Measurements from ENCODE around the gene TYRP1.

The TYRP1 gene

GRCh38 chr9:12697719-12698118 lies 4.5 kb downstream of the TYRP1 start:
- DNase-seq: peak; percentile 3

- no peak for DNase-seq
These were observed 5.1 kb downstream of the TYRP1 start for GRCh38 chr9:12698266-12698665.

- no peak for DNase-seq
These were observed 5.8 kb downstream of the TYRP1 start for GRCh38 chr9:12698986-12699385.

DNA sequence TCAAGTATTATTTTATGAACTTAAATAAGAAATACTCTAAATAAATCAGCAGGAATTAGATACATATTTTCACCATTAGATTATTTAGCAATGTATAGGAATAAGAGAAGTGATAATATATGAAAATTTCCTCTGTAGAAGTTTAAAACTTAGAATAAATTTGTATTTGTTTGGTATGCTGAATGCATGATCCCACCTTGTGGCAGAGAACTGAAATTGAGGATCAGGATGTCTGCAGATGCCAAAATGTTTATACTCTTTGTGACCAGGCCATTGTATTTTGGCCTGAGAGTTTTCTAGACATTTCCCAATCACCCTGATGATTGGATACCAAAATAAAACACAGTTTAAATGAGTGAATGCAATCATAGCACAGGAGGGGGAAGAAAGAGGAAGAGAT lies 6.3 kb downstream of the TYRP1 start:
- DNase-seq: no peak

DNA sequence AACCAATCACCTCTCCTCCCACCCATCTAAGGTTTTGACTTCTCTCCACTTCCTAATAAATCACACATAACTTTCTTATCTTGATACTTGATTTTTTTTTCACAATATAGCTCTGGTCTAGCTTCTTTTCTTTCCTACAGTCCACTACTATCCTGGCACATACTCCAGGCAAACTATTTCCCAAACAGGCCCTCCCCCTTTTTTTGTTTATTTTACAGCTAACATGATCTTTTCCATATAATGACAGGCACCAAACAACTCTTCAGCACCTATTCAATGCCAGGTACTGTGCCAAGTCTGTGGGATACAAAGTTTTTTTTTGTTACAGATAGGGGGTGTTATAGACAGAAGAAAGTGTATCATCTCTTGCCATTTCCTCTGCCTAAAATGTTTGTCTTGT lies 7.9 kb downstream of the TYRP1 start:
- no peak for DNase-seq

- no peak for DNase-seq
These were observed 9.1 kb downstream of the TYRP1 start for GRCh38 chr9:12702160-12702758.

GRCh38 chr9:12703996-12704395 lies 10.8 kb downstream of the TYRP1 start:
- no peak for DNase-seq

DNA sequence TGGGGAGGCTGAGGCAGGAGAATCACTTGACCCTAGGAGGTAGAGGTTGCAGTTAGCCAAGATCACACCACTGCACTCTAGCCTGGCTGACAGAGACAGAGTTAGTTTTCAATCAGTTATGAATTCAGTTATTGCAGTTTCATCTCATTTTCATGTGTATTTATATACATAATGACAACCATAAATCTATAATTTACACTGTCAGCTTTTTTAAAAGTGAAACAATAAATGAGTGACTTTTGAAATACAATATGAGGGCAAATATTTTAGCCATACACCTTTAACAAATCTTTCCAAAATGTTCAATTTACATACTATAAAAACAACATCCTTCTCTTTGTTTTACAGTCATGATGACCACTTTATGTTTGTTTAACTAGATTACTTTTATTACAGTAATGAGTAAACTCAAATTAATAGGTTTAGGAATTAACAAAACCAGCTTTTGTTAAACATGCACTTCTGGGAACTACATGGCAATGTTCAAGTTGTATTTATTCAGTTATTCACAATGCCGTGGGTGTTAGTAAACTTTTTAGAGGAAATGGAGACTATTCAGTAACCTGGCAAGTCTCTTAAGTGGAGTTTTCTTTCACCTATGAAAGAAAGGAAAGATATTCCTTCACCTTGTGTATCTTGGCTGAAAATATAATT lies 12.7 kb downstream of the TYRP1 start:
- DNase-seq: no peak

GRCh38 chr9:12708562-12709298 lies 15.5 kb downstream of the TYRP1 start:
- DNase-seq: no peak

DNA sequence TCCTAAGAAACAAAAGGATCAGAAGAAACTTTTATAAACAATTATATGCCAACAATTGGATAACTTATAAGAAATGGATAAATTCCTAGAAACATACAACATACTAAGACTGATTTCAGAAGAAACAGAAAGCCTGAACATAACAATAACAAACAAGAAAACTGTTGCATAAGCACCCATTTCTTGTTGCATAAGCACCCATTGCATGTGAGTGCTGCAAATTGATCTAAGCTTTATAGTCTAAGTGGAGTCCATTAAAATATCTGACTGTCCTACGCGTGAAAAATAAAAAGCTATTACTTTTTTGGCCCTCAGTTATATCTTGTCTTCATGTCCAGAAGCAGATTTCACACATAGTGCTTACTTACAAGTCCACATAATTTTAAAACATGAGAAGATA lies 19.3 kb downstream of the TYRP1 start:
- no peak for DNase-seq

GRCh38 chr9:12715268-12715667 lies 22.1 kb downstream of the TYRP1 start:
- DNase-seq: no peak

- no peak for DNase-seq
These were observed 23.8 kb downstream of the TYRP1 start for GRCh38 chr9:12716823-12717600.

- DNase-seq: no peak
These were observed 24.7 kb downstream of the TYRP1 start for GRCh38 chr9:12717907-12718306.

- DNase-seq: no peak
These were observed 25.4 kb downstream of the TYRP1 start for GRCh38 chr9:12718482-12719026.

DNA sequence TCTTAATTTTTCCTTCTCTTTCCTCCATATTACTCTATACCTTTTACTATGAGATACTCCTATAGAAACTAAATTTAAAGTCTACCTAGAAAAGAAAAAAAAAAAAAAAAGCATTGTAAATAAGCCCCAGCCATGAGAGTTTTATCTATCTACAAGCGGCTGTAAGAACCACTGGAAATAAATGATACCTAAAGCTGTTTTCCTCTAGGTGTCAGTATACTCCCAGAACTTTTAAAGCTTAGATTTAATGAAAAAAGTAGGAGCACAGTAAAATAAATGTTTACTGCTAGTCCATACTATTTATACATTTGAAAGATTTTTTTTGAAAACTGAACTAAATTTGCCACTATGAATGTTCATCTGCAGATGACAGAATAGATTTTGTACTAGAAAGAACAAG lies 26.2 kb downstream of the TYRP1 start:
- no peak for DNase-seq

DNA sequence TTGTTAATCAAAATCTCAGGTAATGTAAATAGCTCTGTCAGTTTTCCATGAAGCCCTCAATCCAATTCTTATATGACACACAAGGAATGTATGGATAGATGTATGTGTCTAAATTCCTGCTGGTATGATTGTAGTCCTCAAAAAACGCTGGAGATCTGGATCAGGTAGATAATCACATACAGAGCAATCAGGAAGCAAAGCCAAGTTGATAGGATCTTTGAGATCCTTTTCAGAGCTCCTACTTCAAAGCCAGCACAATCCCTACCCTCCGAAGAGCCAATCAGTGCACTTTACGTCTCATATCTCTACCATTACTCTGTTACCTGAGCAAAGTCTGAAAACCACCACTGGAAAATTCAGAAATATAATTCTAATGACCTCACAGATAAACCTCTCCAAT lies 27.4 kb downstream of the TYRP1 start:
- no peak for DNase-seq

- peak; percentile 4 for DNase-seq
These were observed 28.9 kb downstream of the TYRP1 start for GRCh38 chr9:12722131-12722530.

- DNase-seq: no peak
These were observed 30.3 kb downstream of the TYRP1 start for GRCh38 chr9:12723409-12724028.

GRCh38 chr9:12726795-12727194 lies 33.6 kb downstream of the TYRP1 start:
- no peak for DNase-seq

GRCh38 chr9:12730198-12730597 lies 37.0 kb downstream of the TYRP1 start:
- DNase-seq: no peak

GRCh38 chr9:12730927-12731326 lies 37.7 kb downstream of the TYRP1 start:
- DNase-seq: no peak

GRCh38 chr9:12732971-12733370 lies 39.8 kb downstream of the TYRP1 start:
- no peak for DNase-seq

DNA sequence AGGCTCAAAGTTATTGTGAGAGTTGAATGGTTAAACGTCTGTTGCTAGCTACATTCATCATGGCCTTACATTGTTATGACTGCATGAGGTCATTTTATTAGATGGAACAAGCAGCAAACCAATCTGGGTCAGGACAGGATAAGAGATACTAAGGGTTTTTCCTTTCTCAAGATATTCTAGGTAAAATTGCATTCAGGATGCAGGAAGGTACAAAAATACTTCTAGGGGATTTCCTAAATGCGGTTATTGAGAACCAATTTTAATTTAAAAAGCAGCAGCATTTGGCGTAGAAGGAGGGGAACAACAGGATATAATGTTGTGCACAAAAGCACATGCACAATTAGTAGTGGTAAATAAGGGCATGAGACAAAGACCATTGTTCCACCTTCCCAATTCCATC lies 42.5 kb downstream of the TYRP1 start:
- no peak for DNase-seq

Data from DMS79 (cell line).